GM12878 (cell line): ENCODE data around the gene CHERP. TPM values are rescaled to one million over a fixed set of nuclear protein-coding genes. Genes with fewer than 3 reads are reported as not detected.

ENCODE experiments used
- ATAC-seq: fragments of 200-7000 bp; cut with Tn5 transposase; 3 replicates; pipeline ENCODE4 v1.9.1; 2020; ENCODE audit warnings: mild to moderate bottlenecking, moderate library complexity
- BruUV-seq: library from RNA; stranded (reverse); fragments of 400-500 nt; replicated peaks from 2 replicates; lab custom pipeline; 2021; lab: Mats Ljungman, UMichigan
- CTCF ChIA-PET: fragments of 300-600 bp; sonication (Branson Sonifier 250); formaldehyde crosslinking; extraction: SDS; loops from one replicate; lab custom pipeline; 2021; ENCODE audit warnings: inconsistent platforms; lab: Yijun Ruan, JAX
- POLR2A ChIA-PET: fragments of 350-600 bp; formaldehyde crosslinking; extraction: SDS; loops from one replicate; lab custom pipeline; 2021; ENCODE audit warnings: inconsistent platforms; lab: Charles Lee
- RAD21 ChIA-PET: fragments of 300-600 bp; sonication (Branson Sonifier 250); formaldehyde crosslinking; loops from one replicate; lab custom pipeline; 2023; ENCODE audit warnings: antibody characterized with exemption; ENCODE audit not compliant: unreplicated experiment; lab: Charles Lee
- SMC1A ChIA-PET: fragments of 300-600 bp; sonication (Branson Sonifier 250); formaldehyde crosslinking; loops from one replicate; lab custom pipeline; 2023; ENCODE audit not compliant: unreplicated experiment, uncharacterized antibody; lab: Charles Lee
- DNase-seq: peaks from one replicate; pipeline ENCODE4 v3.0.0-alpha.2; 2011; ENCODE audit warnings: low read depth, low spot score
- FAIRE-seq: peaks from 3 replicates; lab custom pipeline; 2011; peaks lifted over from hg19 to GRCh38; lab: Jason Lieb, UNC
- H2AFZ ChIP-seq: 2 replicates; pipeline ENCODE4 v1.6.0; 2011; ENCODE audit warnings: low read depth, low read length, control low read depth; ENCODE audit not compliant: control insufficient read depth
- H3K27ac ChIP-seq: 2 replicates; pipeline ENCODE4 v1.5.1; 2011; ENCODE audit warnings: control low read depth; ENCODE audit not compliant: control insufficient read depth, insufficient read depth
- H3K27me3 ChIP-seq, 2 experiments: replicated peaks in 1 of 2; 2 replicates each; pipeline versions ENCODE4 v1.6.0 to v1.6.1; 2011; ENCODE audit warnings: low read length in 1 of 2; ENCODE audit not compliant: control insufficient read depth in 2 of 2, insufficient read depth in 2 of 2
- H3K36me3 ChIP-seq, 2 experiments: 2 replicates each; pipeline ENCODE4 v1.5.1; 2011; ENCODE audit warnings: low read length in 1 of 2; ENCODE audit not compliant: control insufficient read depth in 2 of 2, insufficient read depth in 2 of 2
- H3K4me1 ChIP-seq: 2 replicates; pipeline ENCODE4 v1.6.1; 2011; ENCODE audit warnings: mild to moderate bottlenecking, low read length, moderate library complexity, mixed read lengths; ENCODE audit not compliant: control insufficient read depth, insufficient read depth
- H3K4me2 ChIP-seq: 2 replicates; pipeline ENCODE4 v1.6.0; 2011; ENCODE audit warnings: control low read depth; ENCODE audit not compliant: control insufficient read depth, insufficient read depth
- H3K4me3 ChIP-seq: fragments of 200-600 bp; sonication (generic); 2 replicates; pipeline ENCODE4 v1.5.1; 2016
- H3K79me2 ChIP-seq: 2 replicates; pipeline ENCODE4 v1.6.0; 2011; ENCODE audit warnings: low read length; ENCODE audit not compliant: control insufficient read depth, insufficient read depth
- H3K9ac ChIP-seq: 2 replicates; pipeline ENCODE4 v1.8.0; 2011; ENCODE audit warnings: low read length, control low read depth, mixed read lengths; ENCODE audit not compliant: control insufficient read depth, insufficient read depth
- H3K9me3 ChIP-seq: replicated peaks from 3 replicates; pipeline ENCODE4 v1.5.1; 2011; ENCODE audit warnings: mild to moderate bottlenecking, low read length; ENCODE audit not compliant: control insufficient read depth, insufficient read depth
- H4K20me1 ChIP-seq: 2 replicates; pipeline ENCODE4 v1.6.0; 2011; ENCODE audit not compliant: control insufficient read depth, insufficient read depth
- E2F4 ChIP-seq: IDR thresholded peaks from 2 replicates; pipeline ENCODE4 v1.6.1; 2012; ENCODE audit warnings: low read depth, low read length, improper control_type of control experiment
- EED ChIP-seq: sonication (generic); IDR thresholded peaks from 2 replicates; pipeline ENCODE4 v1.6.1; 2016; ENCODE audit warnings: antibody characterized with exemption, low read depth
- LARP7 ChIP-seq: fragments of 450-650 bp; IDR thresholded peaks from 2 replicates; pipeline ENCODE4 v1.6.1; 2017; ENCODE audit warnings: mild to moderate bottlenecking
- MEF2B ChIP-seq: fragments of 450-650 bp; IDR thresholded peaks from 2 replicates; pipeline ENCODE4 v1.6.1; 2018; ENCODE audit warnings: mild to moderate bottlenecking, moderate library complexity; ENCODE audit not compliant: partially characterized antibody, poor library complexity, severe bottlenecking
- MTA2 ChIP-seq: fragments of 450-650 bp; IDR thresholded peaks from 2 replicates; pipeline ENCODE4 v1.6.1; 2016; ENCODE audit warnings: low read depth, mild to moderate bottlenecking, moderate library complexity
- MYC ChIP-seq: IDR thresholded peaks from 2 replicates; pipeline ENCODE4 v1.6.1; 2011; ENCODE audit warnings: mild to moderate bottlenecking, low read length, moderate library complexity, inconsistent platforms; ENCODE audit not compliant: insufficient read depth, insufficient replicate concordance, insufficient read length, severe bottlenecking
- PML ChIP-seq: IDR thresholded peaks from 2 replicates; pipeline ENCODE4 v1.6.1; 2012; ENCODE audit warnings: low read length, inconsistent platforms
- POLR2A ChIP-seq: IDR thresholded peaks from 2 replicates; pipeline ENCODE4 v1.6.1; 2011; ENCODE audit warnings: low read depth, mild to moderate bottlenecking, low read length
- TAF1 ChIP-seq: IDR thresholded peaks from 2 replicates; pipeline ENCODE4 v1.6.1; 2011; ENCODE audit warnings: mild to moderate bottlenecking, low read depth, low read length, borderline replicate concordance
- ZNF217 ChIP-seq: fragments of 450-650 bp; IDR thresholded peaks from 2 replicates; pipeline ENCODE4 v1.6.1; 2017; ENCODE audit warnings: antibody characterized with exemption, mild to moderate bottlenecking
- WGBS: methylation state at CpG from one replicate; pipeline ENCODE4 v1.1.6; 2016; ENCODE audit warnings: low lambda C conversion rate; ENCODE audit not compliant: insufficient replicate concordance, insufficient coverage; ENCODE audit errors: missing lambda C conversion rate; 5-methylcytosine and 5-hydroxymethylcytosine counted together
- in situ Hi-C: fragments of 300-500 bp; cut with MboI; formaldehyde crosslinking; loops from 9 replicates; pipeline ENCODE4 v1.14.3; 2018; ENCODE audit warnings: mixed read lengths
- intact Hi-C: fragments of 100-400 bp; cut with micrococcal nuclease; formaldehyde crosslinking; loops from one replicate; pipeline ENCODE4 v1.14.2; 2022; ENCODE audit not compliant: unreplicated experiment
- polyA plus RNA-seq, 11 experiments: library from polyadenylated mRNA; depleted of rRNA in 4 of 11; unstranded in 6 of 11; stranded (reverse) in 5 of 11; fragments of >200 nt; fragmentation: Nextera tagmentation in 4 of 11; fragmentation: Illumina TruSeq in 1 of 11; extraction: Ambion mirVana in 4 of 11; extraction: Trizol in 1 of 11; gene quantifications; 1 replicate in 1 of 11; 2 replicates in 10 of 11; pipeline versions ENCODE4 v1.2.1 to v1.2.3, GENCODE V29; 2011 to 2016; ENCODE audit warnings: inconsistent platforms in 2 of 11, missing spikeins in 2 of 11, low read depth in 1 of 11
- total RNA-seq, 4 experiments: library from RNA; depleted of rRNA in 3 of 4; stranded (reverse); fragments of >200 nt in 3 of 4; fragmentation: Illumina TruSeq in 1 of 4; extraction: Trizol in 1 of 4; gene quantifications; 2 replicates each; pipeline versions ENCODE4 v1.2.1 to v1.2.3, GENCODE V29; 2013 to 2021

Gene CHERP
- total and polyA plus RNA-seq, 10 of the 15 experiments (the other 5 are each of a cell fraction or from before 2014, with no cell fraction given), result 0.66 to 65.3 (median 12.2) TPM

GRCh38 chr19:16584248-16585093, 42.2 kb upstream of the CHERP start (continued):
- TF ChIP-seq LARP7 (no peak; the same call in none of the 2 replicates), ZNF217 (no peak), TAF1 (peak; percentile 82), EED (peak; percentile 45; the same call in 1 of the 2 replicates), PML (no peak), MEF2B (peak; percentile 99), MYC (no peak)

- H3K36me3 ChIP-seq, result peaks cover 18 to 22% of the 10 kb centered on the region in 2 experiments
These were observed 40.4 kb upstream of the CHERP start for GRCh38 chr19:16582486-16583261.

More at GRCh38 chr19:16582486-16583261, 40.4 kb upstream of the CHERP start:
- Histone ChIP-seq H3K27ac (peak overlapping the region; percentile 99), H4K20me1 (no peaks in the 10 kb centered on the region; the same call in 1 of the 2 replicates), H3K9me3 (no peaks in the 10 kb centered on the region), H3K4me2 (peak overlapping the region; percentile 46), H3K4me3 (no peak overlapping the region), H3K27me3 (no peaks in the 10 kb centered on the region), H3K4me1 (peaks cover 48% of the 10 kb centered on the region), H2AFZ (no peak overlapping the region), H3K79me2 (peaks cover 94% of the 10 kb centered on the region), H3K9ac (no peak overlapping the region)
- no peak for DNase-seq
- 83% methylated on average over 10 of the region's 10 CpGs for WGBS
- ChIA-PET SMC1A (interaction anchor here (0.9 to 2.0 kb wide), 4 partner anchors 9 to 39 kb away, joined by 3 to 6 read pairs (median 4); no protein-coding TSS in a partner anchor), POLR2A (interaction anchor here (1.2 to 6.8 kb wide), 3 partner anchors 7 to 42 kb away, joined by 4 to 93 read pairs (median 5); partner anchors contain the start of gene SLC35E1), CTCF (interaction anchor here (1.7 to 9.8 kb wide), 2 partner anchors 42 to 43 kb away, joined by 6 to 83 read pairs; partner anchors contain the start of gene MED26), RAD21 (interaction anchor here (1.0 kb wide), 2 partner anchors 42 to 136 kb away, joined by 3 read pairs; no protein-coding TSS in a partner anchor)
- in situ Hi-C loops, result loop anchor here (25.0 kb wide), 1 partner anchor 1995 kb away; the partner anchor contains the start of gene CLEC17A
- BruUV-seq, result no TSS peak
- no peak for FAIRE-seq
- no peak for ATAC-seq
- intact Hi-C loops, result no loop called here
- TF ChIP-seq POLR2A, result peak; percentile 5; the same call in 1 of the 2 replicates
- no peak for TF ChIP-seq MTA2
- no peak for TF ChIP-seq E2F4
